Amniotic epithelial cell (primary cell): Measurements from ENCODE around the gene PGA5.
"Not testable (repeated sequence)": the region's sequence is repeated elsewhere in the genome, so short reads cannot be mapped to it uniquely, and the experiment has no call there.

Experiments
- DNase-seq: peaks from one replicate; pipeline ENCODE4 v3.0.0-alpha.2; 2010; ENCODE audit warnings: low read depth

PGA5 gene

GRCh38 chr11:61226457-61227137 lies 14.4 kb upstream of the PGA5 start:
- DNase-seq = not testable (repeated sequence)

GRCh38 chr11:61229458-61229857 lies 11.5 kb upstream of the PGA5 start:
- not testable (repeated sequence) for DNase-seq

GRCh38 chr11:61231033-61231432 lies 9.9 kb upstream of the PGA5 start:
- not testable (repeated sequence) for DNase-seq

GRCh38 chr11:61231585-61231984 lies 9.4 kb upstream of the PGA5 start:
- not testable (repeated sequence) for DNase-seq

- not testable (repeated sequence) for DNase-seq
These were observed 8.3 kb upstream of the PGA5 start for GRCh38 chr11:61232548-61233145.

GRCh38 chr11:61237130-61237529 lies 3.8 kb upstream of the PGA5 start:
- not testable (repeated sequence) for DNase-seq

- not testable (repeated sequence) for DNase-seq
These were observed 687 bp upstream of the PGA5 start for GRCh38 chr11:61240288-61240687.

GRCh38 chr11:61241526-61241925 lies 551 bp downstream of the PGA5 start:
- DNase-seq = not testable (repeated sequence)

- DNase-seq = not testable (repeated sequence)
These were observed 4.4 kb downstream of the PGA5 start for GRCh38 chr11:61245284-61245964.

GRCh38 chr11:61248071-61248470 lies 7.1 kb downstream of the PGA5 start:
- DNase-seq = not testable (repeated sequence)

GRCh38 chr11:61249201-61249600 lies 8.2 kb downstream of the PGA5 start:
- not testable (repeated sequence) for DNase-seq

GRCh38 chr11:61250796-61251765 lies 10.1 kb downstream of the PGA5 start:
- DNase-seq = not testable (repeated sequence)

- not testable (repeated sequence) for DNase-seq
These were observed 11.4 kb downstream of the PGA5 start for GRCh38 chr11:61252332-61252731.

- peak; percentile 37 for DNase-seq
These were observed 13.5 kb downstream of the PGA5 start for GRCh38 chr11:61254403-61255025.

- no peak for DNase-seq
These were observed 15.9 kb downstream of the PGA5 start for GRCh38 chr11:61256710-61257482.

GRCh38 chr11:61258546-61258945 lies 17.6 kb downstream of the PGA5 start:
- no peak for DNase-seq

GRCh38 chr11:61259363-61259762 lies 18.4 kb downstream of the PGA5 start:
- no peak for DNase-seq

- no peak for DNase-seq
These were observed 23.4 kb downstream of the PGA5 start for GRCh38 chr11:61264371-61264770.

- no peak for DNase-seq
These were observed 23.8 kb downstream of the PGA5 start for GRCh38 chr11:61264795-61265194.

- DNase-seq = no peak
These were observed 24.4 kb downstream of the PGA5 start for GRCh38 chr11:61265357-61265756.

GRCh38 chr11:61266602-61267001 lies 25.6 kb downstream of the PGA5 start:
- DNase-seq = peak; percentile 26
